GM23338 (cell line): Measurements from ENCODE around the gene MED20. TPM values are rescaled to one million over a fixed set of nuclear protein-coding genes. Genes with fewer than 3 reads are reported as not detected.

ENCODE experiments used
- ATAC-seq: fragments of 200-7000 bp; cut with Tn5 transposase; 3 replicates; pipeline ENCODE4 v1.9.1; 2020
- DNase-seq: peaks from one replicate; pipeline ENCODE4 v3.0.0-alpha.2; 2015; ENCODE audit warnings: low spot score
- H2AFZ ChIP-seq: fragments of 200-600 bp; sonication (generic); 2 replicates; pipeline ENCODE4 v1.8.0; 2016; ENCODE audit warnings: antibody characterized with exemption, mild to moderate bottlenecking, moderate library complexity
- H3F3A ChIP-seq: fragments of 200-600 bp; sonication (generic); replicated peaks from 2 replicates; pipeline ENCODE4 v1.8.0; 2017; ENCODE audit warnings: antibody characterized with exemption, mixed run types, low read depth
- H3K27ac ChIP-seq: fragments of 200-600 bp; sonication (generic); 2 replicates; pipeline ENCODE4 v1.6.1; 2016; ENCODE audit warnings: low read depth
- H3K27me3 ChIP-seq: fragments of 200-600 bp; sonication (generic); 2 replicates; pipeline ENCODE4 v1.8.0; 2016; ENCODE audit warnings: mild to moderate bottlenecking, mixed run types, moderate library complexity; ENCODE audit not compliant: insufficient read depth
- H3K36me3 ChIP-seq: fragments of 200-600 bp; sonication (generic); 2 replicates; pipeline ENCODE4 v1.8.0; 2016; ENCODE audit warnings: mild to moderate bottlenecking; ENCODE audit not compliant: insufficient read depth
- H3K4me1 ChIP-seq: fragments of 200-600 bp; sonication (generic); 2 replicates; pipeline ENCODE4 v1.8.0; 2016; ENCODE audit warnings: mild to moderate bottlenecking, moderate library complexity; ENCODE audit not compliant: insufficient read depth
- H3K4me2 ChIP-seq: fragments of 200-600 bp; sonication (generic); 2 replicates; pipeline ENCODE4 v1.7.1; 2017; ENCODE audit warnings: mixed run types
- H3K4me3 ChIP-seq: fragments of 200-600 bp; sonication (generic); 2 replicates; pipeline ENCODE4 v1.6.1; 2016; ENCODE audit warnings: mixed run types
- H3K79me2 ChIP-seq: fragments of 200-600 bp; sonication (generic); replicated peaks from 2 replicates; pipeline ENCODE4 v1.8.0; 2017; ENCODE audit warnings: mild to moderate bottlenecking; ENCODE audit not compliant: insufficient read depth
- H3K9me2 ChIP-seq: fragments of 200-600 bp; sonication (generic); 2 replicates; pipeline ENCODE4 v1.8.0; 2017; ENCODE audit not compliant: insufficient read depth
- H4K20me1 ChIP-seq: fragments of 200-600 bp; sonication (generic); replicated peaks from 2 replicates; pipeline ENCODE4 v1.8.0; 2017; ENCODE audit warnings: mild to moderate bottlenecking; ENCODE audit not compliant: insufficient read depth
- H3K27ac Mint-ChIP-seq: 2 replicates; pipeline ENCODE4 v1.8.0; 2020; ENCODE audit warnings: inconsistent platforms, mild to moderate bottlenecking, moderate library complexity, mixed read lengths
- H3K27me3 Mint-ChIP-seq: 3 replicates; pipeline ENCODE4 v1.8.0; 2022; ENCODE audit warnings: low read depth, mild to moderate bottlenecking, moderate library complexity, mixed read lengths, inconsistent platforms; ENCODE audit not compliant: insufficient read depth, poor library complexity
- H3K36me3 Mint-ChIP-seq: 3 replicates; pipeline ENCODE4 v1.8.0; 2021; ENCODE audit warnings: low read depth, mild to moderate bottlenecking, inconsistent platforms, moderate library complexity, mixed read lengths
- H3K4me1 Mint-ChIP-seq: 3 replicates; pipeline ENCODE4 v1.8.0; 2020; ENCODE audit warnings: mild to moderate bottlenecking, inconsistent platforms, mixed read lengths
- H3K4me3 Mint-ChIP-seq: 3 replicates; pipeline ENCODE4 v1.8.0; 2021; ENCODE audit warnings: moderate library complexity, mild to moderate bottlenecking, inconsistent platforms, mixed read lengths
- H3K9me3 Mint-ChIP-seq: 3 replicates; pipeline ENCODE4 v1.8.0; 2020; ENCODE audit warnings: moderate library complexity, mild to moderate bottlenecking, inconsistent platforms, mixed read lengths
- CREB1 ChIP-seq: fragments of 250-450 bp; sonication (Bioruptor Pico); IDR thresholded peaks from 2 replicates; pipeline ENCODE4 v1.5.0; 2020; ENCODE audit warnings: low read depth, mild to moderate bottlenecking, moderate library complexity
- CTCF ChIP-seq, 2 experiments: fragments of 200-600 bp in 1 of 2; sonication (generic) in 1 of 2; conservative IDR thresholded peaks; 2 replicates each; pipeline versions ENCODE4 v1.5.1 to v1.6.1; 2016 to 2017; ENCODE audit warnings: antibody characterized with exemption in 2 of 2, low read depth in 2 of 2, mild to moderate bottlenecking in 2 of 2, moderate library complexity in 1 of 2
- ETS1 ChIP-seq: IDR thresholded peaks from 2 replicates; pipeline ENCODE4 v1.6.1; 2016; ENCODE audit warnings: antibody characterized with exemption
- EZH2 ChIP-seq: fragments of 200-600 bp; sonication (generic); IDR thresholded peaks from one replicate; pipeline ENCODE4 v1.8.0; 2017; ENCODE audit warnings: antibody characterized with exemption, mild to moderate bottlenecking, low read depth; ENCODE audit not compliant: unreplicated experiment
- EZH2phosphoT487 ChIP-seq: fragments of 200-600 bp; sonication (generic); IDR thresholded peaks from one replicate; pipeline ENCODE4 v1.8.1; 2018; ENCODE audit warnings: antibody characterized with exemption; ENCODE audit not compliant: unreplicated experiment
- JUNB ChIP-seq: IDR thresholded peaks from one replicate; pipeline ENCODE4 v1.6.1; 2016; ENCODE audit warnings: antibody characterized with exemption; ENCODE audit not compliant: unreplicated experiment
- NANOG ChIP-seq: IDR thresholded peaks from 2 replicates; pipeline ENCODE4 v1.6.1; 2016; ENCODE audit warnings: antibody characterized with exemption, borderline replicate concordance
- POLR2AphosphoS5 ChIP-seq: IDR thresholded peaks from 2 replicates; pipeline ENCODE4 v1.6.1; 2016; ENCODE audit warnings: antibody characterized with exemption, low read depth
- REST ChIP-seq: IDR thresholded peaks from one replicate; pipeline ENCODE4 v1.6.1; 2018; ENCODE audit warnings: antibody characterized with exemption; ENCODE audit not compliant: unreplicated experiment
- STAT1 ChIP-seq: IDR thresholded peaks from one replicate; pipeline ENCODE4 v1.6.1; 2016; ENCODE audit warnings: antibody characterized with exemption; ENCODE audit not compliant: unreplicated experiment
- ZNF114 ChIP-seq: fragments of 250-450 bp; sonication (Bioruptor Pico); IDR thresholded peaks from 2 replicates; pipeline ENCODE4 v1.5.0; 2020; ENCODE audit warnings: mild to moderate bottlenecking, moderate library complexity
- ZNF331 ChIP-seq: fragments of 250-450 bp; sonication (Bioruptor Pico); IDR thresholded peaks from 2 replicates; pipeline ENCODE4 v1.5.0; 2020; ENCODE audit warnings: low read depth, mild to moderate bottlenecking, moderate library complexity
- ZNF462 ChIP-seq: fragments of 250-450 bp; sonication (Bioruptor Pico); IDR thresholded peaks from 2 replicates; pipeline ENCODE4 v1.5.0; 2020; ENCODE audit warnings: mild to moderate bottlenecking, moderate library complexity
- polyA plus RNA-seq: library from polyadenylated mRNA; unstranded; fragments of >200 nt; fragmentation: Nextera tagmentation; extraction: Ambion mirVana; gene quantifications from 2 replicates; pipeline ENCODE4 v1.2.1, GENCODE V29; 2016
- total RNA-seq: library from RNA; depleted of rRNA; stranded (reverse); fragments of >200 nt; shearing (Covaris generic); gene quantifications from 2 replicates; pipeline ENCODE4 v1.2.3, GENCODE V29; 2014

MED20 gene
- total and polyA plus RNA-seq, 2 experiments from 2014 or later: 20.1 to 39.3 TPM

GRCh38 chr6:41892921-41893564 lies 27.9 kb downstream of the MED20 start:
- no peak overlapping the region for H3K27ac Mint-ChIP-seq
- peak overlapping the region; percentile 98 for H3K4me2 ChIP-seq
- H3K4me1 ChIP-seq: peaks cover 26% of the 10 kb centered on the region
- peaks cover 7% of the 10 kb centered on the region; the same call in 1 of the 2 replicates for H3F3A ChIP-seq
- H3K9me2 ChIP-seq: no peaks in the 10 kb centered on the region
- no peaks in the 10 kb centered on the region for H3K9me3 Mint-ChIP-seq
- H3K36me3 ChIP-seq: no peaks in the 10 kb centered on the region
- TF ChIP-seq NANOG: no peak
- TF ChIP-seq JUNB: no peak
- TF ChIP-seq EZH2: no peak
- TF ChIP-seq CREB1 (CRISPR knock-in tag): no peak
- TF ChIP-seq STAT1: no peak
- TF ChIP-seq ZNF114 (CRISPR knock-in tag): no peak
- no peak for TF ChIP-seq ETS1
- no peak for TF ChIP-seq ZNF331
- TF ChIP-seq REST: no peak
- TF ChIP-seq CTCF (conservative IDR thresholded peaks at IDR 0.05; ENCODE audit: low read depth in 2 of 2): no peak
- TF ChIP-seq EZH2phosphoT487: no peak
- no peak for TF ChIP-seq POLR2AphosphoS5
- TF ChIP-seq ZNF462: no peak
- H3K4me1 Mint-ChIP-seq: peaks cover 14% of the 10 kb centered on the region; the same call in 2 of the 3 replicates
- H2AFZ ChIP-seq: no peak overlapping the region
- no peaks in the 10 kb centered on the region for H3K36me3 Mint-ChIP-seq
- no peak overlapping the region for H3K4me3 Mint-ChIP-seq
- H3K27me3 ChIP-seq: no peaks in the 10 kb centered on the region
- DNase-seq: no peak
- peak overlapping the region; percentile 58 for H3K4me3 ChIP-seq
- ATAC-seq: no peak
- H3K27ac ChIP-seq: no peak overlapping the region
- H3K79me2 ChIP-seq: peaks cover 42% of the 10 kb centered on the region
- H3K27me3 Mint-ChIP-seq: no peaks in the 10 kb centered on the region
- no peaks in the 10 kb centered on the region for H4K20me1 ChIP-seq
